MCF 10A (cell line): ENCODE results near the gene GARS1. TPM values are rescaled to one million over a fixed set of nuclear protein-coding genes. Genes with fewer than 3 reads are reported as not detected.
"Not testable (repeated sequence)": the region's sequence is repeated elsewhere in the genome, so short reads cannot be mapped to it uniquely, and the experiment has no call there.

Experiments
- BruUV-seq: library from RNA; stranded (reverse); fragments of 400-500 nt; replicated peaks from 2 replicates; lab custom pipeline; 2021; lab: Mats Ljungman, UMichigan
- CTCF ChIA-PET: fragments of 300-600 bp; sonication (Branson Sonifier 250); formaldehyde crosslinking; extraction: SDS; loops from one replicate; lab custom pipeline; 2021; ENCODE audit warnings: antibody characterized with exemption, inconsistent platforms; lab: Yijun Ruan, JAX
- POLR2A ChIA-PET: fragments of 300-600, 350-650 bp; sonication (Branson Sonifier 250); formaldehyde crosslinking; extraction: SDS; loops from one replicate; lab custom pipeline; 2020; ENCODE audit warnings: antibody characterized with exemption, inconsistent platforms; lab: Yijun Ruan, JAX
- DNase-seq: peaks from one replicate; pipeline ENCODE4 v3.0.0-alpha.2; 2018; ENCODE audit not compliant: unreplicated experiment
- H3K27ac Mint-ChIP-seq: one replicate; pipeline ENCODE4 v1.8.0; 2022; ENCODE audit warnings: mild to moderate bottlenecking, low read depth, mixed read lengths; ENCODE audit not compliant: unreplicated experiment
- H3K27me3 Mint-ChIP-seq: one replicate; pipeline ENCODE4 v1.8.0; 2022; ENCODE audit warnings: mixed read lengths; ENCODE audit not compliant: insufficient read depth, unreplicated experiment
- H3K36me3 Mint-ChIP-seq: one replicate; pipeline ENCODE4 v1.8.0; 2022; ENCODE audit warnings: mild to moderate bottlenecking, moderate library complexity, mixed read lengths; ENCODE audit not compliant: insufficient read depth, unreplicated experiment
- H3K4me1 Mint-ChIP-seq: one replicate; pipeline ENCODE4 v1.8.0; 2022; ENCODE audit warnings: mixed read lengths; ENCODE audit not compliant: insufficient read depth, unreplicated experiment
- H3K4me3 Mint-ChIP-seq: one replicate; pipeline ENCODE4 v1.8.0; 2022; ENCODE audit warnings: mild to moderate bottlenecking, moderate library complexity, mixed read lengths; ENCODE audit not compliant: unreplicated experiment
- H3K9me3 Mint-ChIP-seq: one replicate; pipeline ENCODE4 v1.8.0; 2022; ENCODE audit warnings: mixed read lengths; ENCODE audit not compliant: unreplicated experiment
- intact Hi-C: fragments of 100-400 bp; cut with micrococcal nuclease; formaldehyde crosslinking; loops from 2 replicates; pipeline ENCODE4 v1.14.1; 2022
- total RNA-seq: library from RNA; stranded (reverse); gene quantifications from 2 replicates; pipeline ENCODE4 v1.2.3, GENCODE V29; 2022
- TF ChIP-seq, protein P1 (sequence below): fragments of 200-600 bp; IDR thresholded peaks from one replicate; pipeline ENCODE4 v1.8.0; 2022; ENCODE audit warnings: antibody characterized with exemption, mild to moderate bottlenecking; ENCODE audit not compliant: unreplicated experiment

The GARS1 gene
- total RNA-seq, 1 experiment from 2014 or later: 386 TPM

DNA sequence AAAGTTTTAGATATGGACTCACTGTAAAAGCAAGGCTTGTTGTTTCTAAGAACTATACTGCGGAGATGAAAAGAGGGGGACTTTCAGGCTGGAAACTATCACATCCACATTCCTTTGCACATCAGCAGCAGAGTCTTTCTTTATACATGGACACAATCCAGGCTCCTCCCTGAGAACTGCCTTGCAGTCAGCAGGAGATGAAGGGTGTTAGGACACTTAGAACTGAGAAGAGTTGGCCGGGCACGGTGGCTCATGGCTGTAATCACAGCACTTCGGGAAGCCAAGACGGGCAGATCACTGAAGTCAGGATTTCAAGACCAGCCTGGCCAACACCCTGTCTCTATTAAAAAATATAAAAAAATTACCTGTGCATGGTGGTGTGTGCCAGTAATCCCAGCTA lies 9.7 kb upstream of the GARS1 start:
- intact Hi-C loops: no loop called here
- Mint-ChIP-seq H3K4me1 (no peaks in the 10 kb centered on the region), H3K4me3 (no peak overlapping the region), H3K9me3 (no peaks in the 10 kb centered on the region), H3K27ac (no peak overlapping the region), H3K27me3 (no peaks in the 10 kb centered on the region), H3K36me3 (peaks cover 33% of the 10 kb centered on the region)
- POLR2A ChIA-PET: no interaction called here
- no peak for DNase-seq
- TF ChIP-seq, protein P1, sequence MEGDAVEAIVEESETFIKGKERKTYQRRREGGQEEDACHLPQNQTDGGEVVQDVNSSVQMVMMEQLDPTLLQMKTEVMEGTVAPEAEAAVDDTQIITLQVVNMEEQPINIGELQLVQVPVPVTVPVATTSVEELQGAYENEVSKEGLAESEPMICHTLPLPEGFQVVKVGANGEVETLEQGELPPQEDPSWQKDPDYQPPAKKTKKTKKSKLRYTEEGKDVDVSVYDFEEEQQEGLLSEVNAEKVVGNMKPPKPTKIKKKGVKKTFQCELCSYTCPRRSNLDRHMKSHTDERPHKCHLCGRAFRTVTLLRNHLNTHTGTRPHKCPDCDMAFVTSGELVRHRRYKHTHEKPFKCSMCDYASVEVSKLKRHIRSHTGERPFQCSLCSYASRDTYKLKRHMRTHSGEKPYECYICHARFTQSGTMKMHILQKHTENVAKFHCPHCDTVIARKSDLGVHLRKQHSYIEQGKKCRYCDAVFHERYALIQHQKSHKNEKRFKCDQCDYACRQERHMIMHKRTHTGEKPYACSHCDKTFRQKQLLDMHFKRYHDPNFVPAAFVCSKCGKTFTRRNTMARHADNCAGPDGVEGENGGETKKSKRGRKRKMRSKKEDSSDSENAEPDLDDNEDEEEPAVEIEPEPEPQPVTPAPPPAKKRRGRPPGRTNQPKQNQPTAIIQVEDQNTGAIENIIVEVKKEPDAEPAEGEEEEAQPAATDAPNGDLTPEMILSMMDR: no peak
- no TSS peak for BruUV-seq
- CTCF ChIA-PET: interaction anchor here (1.0 to 4.9 kb wide), 2 partner anchors 21 to 74 kb away, joined by 4 to 20 read pairs; no protein-coding TSS in a partner anchor

- H3K4me1 Mint-ChIP-seq: no peaks in the 10 kb centered on the region
- TF ChIP-seq, protein P1: no peak
- H3K27me3 Mint-ChIP-seq: no peaks in the 10 kb centered on the region
- CTCF ChIA-PET: interaction anchor here (0.7 to 4.9 kb wide), 3 partner anchors 21 to 74 kb away, joined by 3 to 20 read pairs (median 4); no protein-coding TSS in a partner anchor
- intact Hi-C loops: no loop called here
- peaks cover 26% of the 10 kb centered on the region for H3K36me3 Mint-ChIP-seq
- BruUV-seq: no TSS peak
- DNase-seq: peak; percentile 7
- POLR2A ChIA-PET: no interaction called here
- no peak overlapping the region for H3K4me3 Mint-ChIP-seq
- peak overlapping the region; percentile 23 for H3K27ac Mint-ChIP-seq
- H3K9me3 Mint-ChIP-seq: no peaks in the 10 kb centered on the region
These were observed 9.0 kb upstream of the GARS1 start for GRCh38 chr7:30585675-30586074.

GRCh38 chr7:30587547-30587946 lies 7.1 kb upstream of the GARS1 start:
- CTCF ChIA-PET: interaction anchor here (0.5 to 4.9 kb wide), 3 partner anchors 23 to 221 kb away, joined by 3 to 20 read pairs (median 4); no protein-coding TSS in a partner anchor

DNA sequence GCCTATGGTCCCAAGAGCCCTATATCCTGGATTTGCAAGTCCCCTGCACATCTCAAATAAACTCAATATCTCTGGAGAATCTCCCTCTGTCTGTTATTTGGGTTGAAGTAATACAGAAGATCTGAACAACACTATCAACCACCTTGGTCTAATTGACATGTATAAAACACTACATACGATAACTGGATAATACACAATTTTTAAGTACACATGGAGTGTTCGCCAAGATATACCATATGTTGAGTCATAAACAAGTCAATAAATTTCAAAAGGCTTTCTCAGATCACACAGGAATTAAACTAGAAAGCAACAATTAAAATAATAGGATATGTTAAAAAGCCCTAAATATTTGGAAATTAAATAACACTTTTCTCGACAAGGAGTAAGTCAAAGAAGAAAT lies 5.6 kb upstream of the GARS1 start:
- BruUV-seq: no TSS peak
- POLR2A ChIA-PET: interaction anchor here (0.6 to 1.3 kb wide), 3 partner anchors 8 to 40 kb away, joined by 3 to 4 read pairs (median 3); no protein-coding TSS in a partner anchor
- peaks cover 4% of the 10 kb centered on the region for H3K4me1 Mint-ChIP-seq
- no peaks in the 10 kb centered on the region for H3K27me3 Mint-ChIP-seq
- no peak for DNase-seq
- H3K27ac Mint-ChIP-seq: no peak overlapping the region
- H3K4me3 Mint-ChIP-seq: no peak overlapping the region
- CTCF ChIA-PET: interaction anchor here (1.2 to 4.9 kb wide), 3 partner anchors 16 to 40 kb away, joined by 5 to 20 read pairs (median 6); no protein-coding TSS in a partner anchor
- TF ChIP-seq, protein P1: no peak
- H3K36me3 Mint-ChIP-seq: peaks cover 9% of the 10 kb centered on the region
- no peaks in the 10 kb centered on the region for H3K9me3 Mint-ChIP-seq
- intact Hi-C loops: no loop called here

More at GRCh38 chr7:30587547-30587946, 7.1 kb upstream of the GARS1 start:
- intact Hi-C loops, DNase-seq, H3K9me3 Mint-ChIP-seq, H3K27me3 Mint-ChIP-seq, H3K27ac Mint-ChIP-seq, BruUV-seq, H3K4me1 Mint-ChIP-seq, H3K4me3 Mint-ChIP-seq: not testable (repeated sequence)
- peaks cover 14% of the 10 kb centered on the region for H3K36me3 Mint-ChIP-seq
- POLR2A ChIA-PET: interaction anchor here (1.3 kb wide), 1 partner anchor 10 kb away, joined by 3 read pairs; no protein-coding TSS in a partner anchor
